Neural cell (in vitro differentiated cells): Measurements from ENCODE around the gene PCK1. TPM values are rescaled to one million over a fixed set of nuclear protein-coding genes. Genes with fewer than 3 reads are reported as not detected.

Experiments used
- H2AFZ ChIP-seq: fragments of 200-600, 300-800 bp; sonication (generic), shearing (Covaris generic); 2 replicates; pipeline ENCODE4 v1.6.0; 2014; ENCODE audit warnings: low read depth, mild to moderate bottlenecking, antibody characterized with exemption, low read length, moderate library complexity
- H3F3A ChIP-seq: fragments of 200-600 bp; shearing (Covaris generic); 2 replicates; pipeline ENCODE4 v1.6.1; 2016; ENCODE audit warnings: mild to moderate bottlenecking, moderate library complexity, mixed read lengths, antibody characterized with exemption, low read length; ENCODE audit not compliant: insufficient read depth, poor library complexity, severe bottlenecking
- H3K27ac ChIP-seq: fragments of 200-600, 300-800 bp; sonication (generic), shearing (Covaris generic); 2 replicates; pipeline ENCODE4 v1.5.1; 2014; ENCODE audit warnings: mild to moderate bottlenecking, low read length, moderate library complexity
- H3K27me3 ChIP-seq: fragments of 300-800, 200-600 bp; sonication (generic), shearing (Covaris generic); 2 replicates; pipeline ENCODE4 v1.6.0; 2014; ENCODE audit warnings: mild to moderate bottlenecking, low read depth, low read length, moderate library complexity; ENCODE audit not compliant: insufficient read depth
- H3K36me3 ChIP-seq: fragments of 300-800, 200-600 bp; sonication (generic), shearing (Covaris generic); 2 replicates; pipeline ENCODE4 v1.5.1; 2014; ENCODE audit warnings: mild to moderate bottlenecking, antibody characterized with exemption, low read length, moderate library complexity; ENCODE audit not compliant: insufficient read depth
- H3K4me2 ChIP-seq: fragments of 300-800, 200-600 bp; sonication (generic), shearing (Covaris generic); 2 replicates; pipeline ENCODE4 v1.6.0; 2014; ENCODE audit warnings: mild to moderate bottlenecking, low read length
- H3K4me3 ChIP-seq: fragments of 300-800, 200-600 bp; sonication (generic), shearing (Covaris generic); 2 replicates; pipeline ENCODE4 v1.5.1; 2014; ENCODE audit warnings: mild to moderate bottlenecking, low read length, moderate library complexity
- H3K79me2 ChIP-seq: fragments of 200-600 bp; shearing (Covaris generic); replicated peaks from 2 replicates; pipeline ENCODE4 v1.6.0; 2014; ENCODE audit warnings: mild to moderate bottlenecking, low read length, moderate library complexity; ENCODE audit not compliant: insufficient read depth
- H3K9ac ChIP-seq: fragments of 300-800, 200-600 bp; sonication (generic), shearing (Covaris generic); 2 replicates; pipeline ENCODE4 v1.6.1; 2016; ENCODE audit warnings: mild to moderate bottlenecking, low read length, mixed read lengths
- H3K9me2 ChIP-seq: fragments of 200-600 bp; shearing (Covaris generic); 2 replicates; pipeline ENCODE4 v1.6.1; 2016; ENCODE audit warnings: mild to moderate bottlenecking, low read length, mixed read lengths; ENCODE audit not compliant: insufficient read depth
- H3K9me3 ChIP-seq: fragments of 200-600, 300-800 bp; sonication (generic), shearing (Covaris generic); 2 replicates; pipeline ENCODE4 v1.6.1; 2016; ENCODE audit warnings: mild to moderate bottlenecking, mixed run types, low read length, moderate library complexity, mixed read lengths
- H4K20me1 ChIP-seq: fragments of 200-600 bp; shearing (Covaris generic); 2 replicates; pipeline ENCODE4 v1.6.1; 2016; ENCODE audit warnings: mild to moderate bottlenecking, mixed run types; ENCODE audit not compliant: insufficient read depth
- CTCF ChIP-seq: fragments of 450-650 bp; IDR thresholded peaks from 2 replicates; pipeline ENCODE4 v1.5.1; 2014; ENCODE audit warnings: antibody characterized with exemption, mild to moderate bottlenecking, moderate library complexity; ENCODE audit not compliant: poor library complexity, severe bottlenecking
- EP300 ChIP-seq: fragments of 450-650 bp; conservative IDR thresholded peaks from 2 replicates; pipeline ENCODE4 v1.6.1; 2014; ENCODE audit warnings: antibody characterized with exemption, mild to moderate bottlenecking, moderate library complexity; ENCODE audit not compliant: poor library complexity, severe bottlenecking
- EZH2 ChIP-seq: fragments of 200-600, 300-800 bp; shearing (Covaris generic), sonication (generic); IDR thresholded peaks from 2 replicates; pipeline ENCODE4 v1.6.1; 2014; ENCODE audit warnings: antibody characterized with exemption, low read length, borderline replicate concordance, mild to moderate bottlenecking; ENCODE audit not compliant: insufficient read depth, poor library complexity, severe bottlenecking
- MXI1 ChIP-seq: fragments of 450-650 bp; conservative IDR thresholded peaks from 2 replicates; pipeline ENCODE4 v1.6.1; 2014; ENCODE audit warnings: antibody characterized with exemption, mild to moderate bottlenecking; ENCODE audit not compliant: poor library complexity, severe bottlenecking
- POLR2AphosphoS5 ChIP-seq: IDR thresholded peaks from 2 replicates; pipeline ENCODE4 v1.6.1; 2012
- RAD21 ChIP-seq: fragments of 450-650 bp; conservative IDR thresholded peaks from 2 replicates; pipeline ENCODE4 v1.6.1; 2014; ENCODE audit warnings: antibody characterized with exemption, mild to moderate bottlenecking, moderate library complexity
- REST ChIP-seq: IDR thresholded peaks from 2 replicates; pipeline ENCODE4 v1.6.1; 2012; ENCODE audit warnings: borderline replicate concordance
- SMC3 ChIP-seq: fragments of 450-650 bp; conservative IDR thresholded peaks from 2 replicates; pipeline ENCODE4 v1.6.1; 2014; ENCODE audit warnings: antibody characterized with exemption, mild to moderate bottlenecking, moderate library complexity; ENCODE audit not compliant: poor library complexity
- TAF1 ChIP-seq: IDR thresholded peaks from 2 replicates; pipeline ENCODE4 v1.6.1; 2012; ENCODE audit warnings: low read depth
- polyA plus RNA-seq: library from polyadenylated mRNA; depleted of rRNA; stranded (reverse); fragments of >200 nt; gene quantifications from 2 replicates; pipeline ENCODE4 v1.2.3, GENCODE V29; 2014

Gene PCK1
- polyA plus RNA-seq, 1 donor from 2014 or later, result 0.24 TPM

- Histone ChIP-seq H3K4me2 (no peak overlapping the region), H3K27me3 (no peaks in the 10 kb centered on the region), H3K9me2 (no peaks in the 10 kb centered on the region), H3K79me2 (no peaks in the 10 kb centered on the region), H2AFZ (no peak overlapping the region), H3K4me3 (no peak overlapping the region), H3K9me3 (no peaks in the 10 kb centered on the region), H4K20me1 (no peaks in the 10 kb centered on the region), H3K9ac (no peak overlapping the region), H3K36me3 (no peaks in the 10 kb centered on the region), H3F3A (no peaks in the 10 kb centered on the region), H3K27ac (no peak overlapping the region)
- TF ChIP-seq TAF1 (no peak), EP300 (no peak), RAD21 (no peak), CTCF (no peak), POLR2AphosphoS5 (no peak), EZH2 (no peak), REST (no peak), MXI1 (no peak), SMC3 (no peak)
Measured at GRCh38 chr20:57571782-57572416, 11.0 kb downstream of the PCK1 start.

- no peak for TF ChIP-seq EP300
- no peak for TF ChIP-seq MXI1
- no peak for TF ChIP-seq POLR2AphosphoS5
- TF ChIP-seq CTCF, result no peak
- TF ChIP-seq REST, result no peak
- TF ChIP-seq EZH2, result no peak
- TF ChIP-seq TAF1, result no peak
- no peak for TF ChIP-seq RAD21
- TF ChIP-seq SMC3, result no peak
- Histone ChIP-seq H3K36me3 (no peaks in the 10 kb centered on the region), H4K20me1 (no peaks in the 10 kb centered on the region), H3K4me3 (no peak overlapping the region), H3K9me2 (no peaks in the 10 kb centered on the region), H3K9me3 (no peaks in the 10 kb centered on the region), H3K9ac (no peak overlapping the region), H3K4me2 (no peak overlapping the region), H3K27me3 (no peaks in the 10 kb centered on the region), H3K27ac (no peak overlapping the region), H3K79me2 (no peaks in the 10 kb centered on the region), H3F3A (no peaks in the 10 kb centered on the region), H2AFZ (no peak overlapping the region)
Measured at GRCh38 chr20:57573242-57573641, 12.3 kb downstream of the PCK1 start.
